Measurements from ENCODE around the gene ZDHHC5.
"Not testable (repeated sequence)": the region's sequence is repeated elsewhere in the genome, so short reads cannot be mapped to it uniquely, and the experiment has no call there.

Gene ZDHHC5

DNA sequence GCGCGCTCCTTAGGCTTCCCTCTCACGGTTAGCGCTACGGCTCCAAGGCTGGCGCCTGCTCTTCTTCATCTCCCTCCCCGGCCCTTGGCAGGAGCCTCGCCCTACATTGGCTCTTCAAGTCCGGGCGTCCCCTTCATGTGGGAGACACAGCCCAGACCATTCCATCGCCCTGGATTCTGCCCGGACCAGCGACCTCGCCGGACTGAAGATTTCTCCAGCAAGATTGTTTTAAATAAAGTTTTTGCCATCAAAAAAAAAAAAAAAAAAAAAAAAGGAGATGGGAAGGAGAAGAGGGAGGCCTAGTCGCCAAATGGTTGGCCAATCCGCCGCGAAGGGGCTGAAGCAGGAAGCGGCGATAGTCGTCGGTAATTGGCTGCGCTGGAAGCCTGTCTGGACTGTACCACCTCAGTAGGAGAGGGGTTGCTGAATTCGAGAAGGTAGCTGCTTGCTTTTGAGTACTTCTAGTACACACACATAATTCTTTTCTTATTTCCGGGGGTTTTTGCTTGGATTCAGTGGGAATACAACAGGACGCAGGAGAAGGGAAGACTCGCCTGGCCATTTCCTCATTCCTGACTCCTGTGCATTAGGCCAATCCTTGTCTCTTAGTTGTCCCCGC, 688 bp upstream of the ZDHHC5 start:
- peak; percentile 87 to 92 for DNase-seq

DNA sequence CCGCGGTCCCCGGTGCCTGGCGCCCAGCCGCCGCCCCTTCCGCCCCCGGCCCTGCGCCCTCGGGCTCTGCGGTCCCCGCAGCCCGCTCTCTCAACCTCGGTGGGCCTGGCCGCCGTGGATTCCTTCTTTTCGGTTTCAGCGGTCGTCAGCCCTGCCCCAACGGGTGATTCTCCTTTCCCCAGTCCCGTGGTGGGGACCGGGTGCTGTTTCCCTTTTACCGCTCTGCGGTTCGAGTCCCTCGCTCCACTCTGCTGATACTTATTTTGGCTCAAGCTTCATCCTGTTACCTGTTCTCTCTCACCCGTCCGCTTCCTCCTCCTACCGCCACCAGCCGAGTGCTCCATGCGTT, 494 bp downstream of the ZDHHC5 start:
- DNase-seq: no peak

DNA sequence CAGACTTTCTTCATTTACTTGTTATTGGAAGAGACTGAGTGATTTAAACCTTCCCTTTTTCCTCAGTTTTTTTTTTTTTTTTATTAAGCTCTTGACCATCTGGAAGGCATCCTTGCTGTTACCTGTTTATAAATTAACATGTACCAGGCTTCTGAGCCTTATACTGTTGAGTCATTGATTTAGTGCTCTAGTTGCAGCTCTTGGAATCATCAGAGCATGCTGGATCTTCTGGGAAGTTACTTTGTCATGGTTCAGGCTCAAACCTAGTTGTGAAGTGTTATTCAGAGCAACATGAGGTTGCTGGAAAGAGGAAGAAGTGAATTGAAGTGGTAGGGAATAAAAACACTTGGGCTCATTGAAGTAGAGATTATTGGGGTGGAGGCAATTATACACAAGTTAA, 6.3 kb downstream of the ZDHHC5 start:
- DNase-seq: no peak

DNA sequence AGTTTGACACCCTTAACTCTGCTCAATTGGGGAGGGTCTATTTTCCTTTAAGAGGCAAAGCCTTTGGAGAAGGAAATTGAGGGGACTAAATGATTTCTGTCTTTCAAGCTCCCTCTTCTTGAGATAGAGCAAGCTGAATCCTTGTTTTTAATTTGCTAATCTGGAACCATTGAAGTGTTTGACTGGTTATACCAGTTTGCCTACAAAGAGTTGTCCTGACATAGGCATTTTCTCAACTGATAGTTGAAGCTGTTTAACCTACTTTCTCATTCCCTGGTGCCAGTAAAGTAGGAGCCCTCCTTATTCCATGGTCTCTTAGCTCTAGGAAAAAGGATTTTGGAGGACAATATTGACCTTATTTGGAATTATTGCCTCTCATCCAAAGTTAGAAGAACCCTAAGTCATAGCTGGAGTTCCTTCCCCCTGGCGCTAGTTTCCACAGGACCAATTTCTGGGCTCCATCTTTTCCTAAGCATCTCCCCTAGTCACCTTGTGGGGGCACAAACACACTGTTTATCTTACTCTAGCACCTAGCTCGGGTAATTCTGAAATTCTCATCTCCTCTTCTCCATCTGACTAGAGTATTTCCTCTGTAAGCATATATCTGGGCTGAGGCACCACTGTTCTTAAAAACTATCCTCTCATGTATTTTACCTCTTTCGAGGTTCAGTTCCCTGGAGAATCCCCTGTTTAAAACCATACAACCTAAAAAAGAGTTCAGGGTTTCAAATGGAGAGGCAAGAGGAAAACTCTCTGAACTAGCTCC, 7.4 kb downstream of the ZDHHC5 start:
- no peak for DNase-seq

DNA sequence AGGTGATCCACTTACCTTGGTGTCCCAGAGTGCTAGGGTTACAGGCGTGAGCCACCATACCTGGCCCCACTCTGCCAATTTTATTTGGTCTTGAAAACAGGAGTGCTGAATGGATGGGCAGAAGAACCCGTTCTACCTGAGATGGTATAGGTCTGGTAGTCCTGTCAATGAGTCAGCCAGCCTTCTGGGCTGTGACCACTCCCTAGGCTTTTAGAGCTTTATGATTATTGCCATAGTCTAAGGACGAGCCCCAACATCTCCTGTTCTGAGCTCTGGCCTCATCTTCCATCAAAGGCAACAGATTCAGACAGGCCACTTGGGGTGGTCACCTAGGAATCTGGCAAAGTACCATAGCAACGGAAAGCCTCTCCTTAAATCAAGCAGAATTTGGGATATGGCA, 11.5 kb downstream of the ZDHHC5 start:
- no peak for DNase-seq

DNA sequence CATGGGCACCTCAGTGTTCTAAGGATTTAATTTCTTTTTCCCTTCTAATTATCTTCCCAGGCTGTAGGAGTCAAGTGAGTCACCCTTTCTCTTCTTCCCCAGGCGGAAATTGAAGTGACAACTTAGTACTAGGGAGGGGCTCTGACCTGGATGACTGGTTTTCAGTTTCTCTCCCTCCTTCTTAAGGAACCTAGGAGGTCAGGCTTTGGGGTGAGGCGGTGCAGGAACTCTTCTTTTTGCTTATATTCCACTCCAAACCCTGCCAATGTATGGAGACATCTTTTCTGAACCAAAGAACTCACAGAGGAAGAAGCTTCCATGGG, 12.6 kb downstream of the ZDHHC5 start:
- DNase-seq: no peak

DNA sequence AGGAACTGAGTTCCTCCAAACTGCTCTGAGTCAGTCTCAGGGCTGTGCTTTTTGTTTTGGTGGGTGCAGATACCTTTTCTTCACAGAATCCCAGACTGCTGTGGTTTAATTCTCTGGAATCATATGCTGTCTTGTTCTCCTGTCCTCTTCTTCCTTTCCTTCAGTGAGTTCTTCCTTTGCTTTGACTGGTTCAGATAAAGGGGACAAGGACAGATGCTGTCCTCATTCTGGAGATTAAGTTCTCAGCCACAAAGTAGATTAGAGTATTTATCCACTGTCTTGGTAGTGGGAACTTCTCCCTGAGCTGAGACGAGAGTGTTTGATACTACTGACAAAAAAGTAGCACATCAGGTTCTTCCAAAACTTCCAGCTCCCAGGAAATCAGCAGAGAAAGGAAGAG, 13.3 kb downstream of the ZDHHC5 start:
- no peak for DNase-seq

DNA sequence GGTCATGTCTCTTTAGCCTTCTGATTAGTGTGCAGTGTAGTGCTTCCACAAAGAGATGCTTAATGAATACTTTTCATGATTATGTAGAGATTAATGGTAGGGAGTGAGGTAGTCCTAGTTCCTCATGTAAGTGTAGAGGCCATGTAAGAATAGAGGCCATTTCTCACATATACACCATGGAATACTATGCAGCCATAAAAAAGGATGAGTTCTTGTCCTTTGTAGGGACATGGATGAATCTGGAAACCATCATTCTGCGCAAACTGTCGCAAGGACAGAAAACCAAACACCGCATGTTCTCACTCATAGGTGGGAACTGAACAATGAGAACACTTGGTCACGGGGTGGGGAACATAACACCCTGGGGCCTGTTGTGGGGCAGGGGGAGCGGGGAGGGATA, 22.6 kb downstream of the ZDHHC5 start:
- DNase-seq: not testable (repeated sequence)

- no peak for DNase-seq
Observed at GRCh38 chr11:57698843-57699365, 31.0 kb downstream of the ZDHHC5 start.

GRCh38 chr11:57699813-57700212, 31.9 kb downstream of the ZDHHC5 start:
- no peak for DNase-seq

DNA sequence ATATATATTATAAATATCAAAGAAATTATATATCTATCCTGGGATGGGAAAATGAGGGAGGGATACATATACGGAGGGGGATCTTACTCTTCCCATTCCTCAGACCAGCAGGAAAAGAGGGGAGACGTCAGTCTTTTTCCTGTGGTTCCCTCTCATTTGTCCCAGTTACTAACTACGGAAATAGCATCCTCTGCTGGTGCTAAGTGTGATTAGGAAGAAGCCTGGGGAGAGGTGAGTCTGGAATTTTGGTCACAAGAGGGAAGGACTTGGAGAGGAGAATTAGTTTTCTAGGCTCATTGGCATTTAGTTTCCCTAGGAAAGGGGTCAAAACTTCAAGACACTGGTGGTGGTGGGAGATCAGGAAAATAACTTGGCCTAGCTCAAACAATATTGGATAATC, 32.5 kb downstream of the ZDHHC5 start:
- DNase-seq: no peak

- DNase-seq: no peak
Observed at GRCh38 chr11:57703341-57703740, 35.4 kb downstream of the ZDHHC5 start.

GRCh38 chr11:57704932-57705331, 37.0 kb downstream of the ZDHHC5 start:
- DNase-seq: no peak

- DNase-seq: not testable (repeated sequence)
Observed at GRCh38 chr11:57705432-57705831, 37.5 kb downstream of the ZDHHC5 start.

GRCh38 chr11:57709802-57710367, 42.0 kb downstream of the ZDHHC5 start:
- no peak for DNase-seq

DNA sequence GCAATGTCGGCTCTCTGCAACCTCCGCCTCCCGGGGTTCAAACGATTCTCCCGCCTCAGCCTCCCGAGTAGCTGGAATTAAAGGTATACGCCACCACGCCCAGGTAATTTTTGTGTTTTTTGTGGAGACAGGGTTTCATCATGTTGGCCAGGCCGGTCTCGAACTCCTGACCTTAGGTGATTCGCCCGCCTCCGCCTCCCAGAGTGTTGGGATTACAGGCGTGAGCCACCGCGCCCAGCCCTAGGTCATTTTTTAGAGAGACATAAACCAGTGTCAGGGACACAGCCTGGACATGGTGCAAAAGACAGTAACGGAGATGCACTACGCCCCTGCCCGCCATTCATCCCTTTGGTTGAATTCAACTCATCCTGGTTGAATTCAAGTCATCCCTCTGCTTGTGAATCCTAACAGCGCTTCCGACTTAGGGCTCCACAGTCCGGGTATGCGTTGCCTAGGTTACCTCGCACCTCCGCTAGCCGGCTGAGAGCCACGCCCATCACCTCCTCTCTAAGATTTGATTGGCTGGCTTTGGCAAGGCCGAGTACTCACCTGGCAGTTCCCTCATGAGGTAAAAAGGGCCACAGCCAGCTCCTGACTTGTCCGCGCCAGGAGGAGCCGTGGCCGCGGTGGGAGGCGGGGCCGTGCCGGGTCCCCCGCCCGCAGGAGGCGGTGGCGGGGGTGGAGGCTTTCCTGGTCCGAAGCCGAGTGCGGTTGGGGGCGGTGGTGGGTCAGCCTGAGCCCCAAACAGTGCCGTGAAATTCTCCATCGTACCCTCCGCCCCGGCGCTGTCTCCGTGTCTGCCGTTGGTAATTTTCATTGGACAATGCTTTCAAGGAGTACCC, 43.7 kb downstream of the ZDHHC5 start, which contains the start of gene MED19:
TSS of gene MED19 (minus strand) at position 802 of the 842 bp plus-strand sequence. CDS start at position 766, 36 bp downstream.
- DNase-seq: peak; percentile 56 to 90

DNA sequence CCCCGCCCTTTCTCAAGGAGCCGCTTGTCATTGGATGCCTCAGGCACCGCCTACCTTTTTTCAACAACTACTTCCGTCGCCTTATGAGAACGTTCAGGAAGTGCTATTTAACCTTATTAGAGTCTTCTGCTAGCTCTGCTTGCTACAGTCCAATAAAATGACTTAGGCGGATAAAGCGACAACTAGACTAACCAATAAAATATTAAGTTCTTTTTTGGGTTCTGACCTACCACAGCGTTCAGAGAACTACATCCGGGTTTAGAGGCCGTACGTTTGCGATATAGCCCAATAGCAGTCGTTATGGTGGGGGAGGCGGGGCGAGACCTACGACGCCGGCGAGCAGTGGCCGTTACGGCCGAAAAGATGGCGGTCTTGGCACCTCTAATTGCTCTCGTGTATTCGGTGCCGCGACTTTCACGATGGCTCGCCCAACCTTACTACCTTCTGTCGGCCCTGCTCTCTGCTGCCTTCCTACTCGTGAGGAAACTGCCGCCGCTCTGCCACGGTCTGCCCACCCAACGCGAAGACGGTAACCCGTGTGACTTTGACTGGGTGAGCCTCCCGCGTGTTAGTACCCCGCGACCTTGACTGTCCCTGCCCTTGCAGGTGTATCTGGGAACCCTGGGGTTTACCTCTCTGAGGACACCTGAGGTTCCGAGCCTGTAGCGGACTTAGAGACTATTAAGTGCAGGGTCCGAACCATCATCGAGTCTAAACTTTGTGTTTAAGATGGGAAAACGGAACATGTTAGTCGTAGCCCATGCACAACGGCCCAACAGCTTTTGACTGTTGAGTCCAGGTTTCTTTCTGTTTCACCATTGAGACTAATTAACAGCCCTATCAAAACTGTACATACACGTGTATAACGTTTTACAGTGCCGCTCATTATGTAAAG, 44.6 kb downstream of the ZDHHC5 start, which contains the start of gene TMX2:
TSS of gene TMX2 (plus strand) at position 338 of the 895 bp plus-strand sequence. CDS start at position 364, 26 bp downstream.
- peak; percentile 95 to 99 for DNase-seq

- no peak for DNase-seq
Observed at GRCh38 chr11:57713835-57714234, 45.9 kb downstream of the ZDHHC5 start.

GRCh38 chr11:57716726-57717125, 48.8 kb downstream of the ZDHHC5 start:
- DNase-seq: not testable (repeated sequence)

- DNase-seq: no peak
Observed at GRCh38 chr11:57727185-57727584, 59.3 kb downstream of the ZDHHC5 start.

GRCh38 chr11:57728829-57729228, 60.9 kb downstream of the ZDHHC5 start:
- DNase-seq: no peak

- DNase-seq: no peak
Observed at GRCh38 chr11:57729479-57729878, 61.6 kb downstream of the ZDHHC5 start.
